K562 (cell line): Measurements from ENCODE around the gene TMC1. TPM values are rescaled to one million over a fixed set of nuclear protein-coding genes. Genes with fewer than 3 reads are reported as not detected.

ENCODE experiments used
- ATAC-seq: fragments of 200-7000 bp; cut with Tn5 transposase; 3 replicates; pipeline ENCODE4 v1.9.1; 2020; ENCODE audit warnings: moderate library complexity
- BruUV-seq: library from RNA; stranded (reverse); fragments of 400-500 nt; replicated peaks from 2 replicates; lab custom pipeline; 2021; lab: Mats Ljungman, UMichigan
- CTCF ChIA-PET: fragments of 300-600 bp; formaldehyde crosslinking; extraction: SDS; loops from one replicate; lab custom pipeline; 2021; ENCODE audit warnings: low intra/inter-chr PET ratio; lab: Yijun Ruan, JAX
- POLR2A ChIA-PET: fragments of 300-600, 350-650 bp; sonication (Branson Sonifier 250); formaldehyde crosslinking; extraction: SDS; loops from one replicate; lab custom pipeline; 2021; ENCODE audit warnings: antibody characterized with exemption, inconsistent platforms; lab: Yijun Ruan, JAX
- DNase-seq, 4 experiments: peaks; one replicate each; pipeline versions ENCODE4 v3.0.0 to v3.0.0-alpha.2; 2011 to 2018; ENCODE audit warnings: low spot score in 3 of 4, mixed read lengths in 3 of 4; ENCODE audit errors: extremely low read depth in 1 of 4
- FAIRE-seq: peaks from 2 replicates; lab custom pipeline; 2011; peaks lifted over from hg19 to GRCh38; lab: Jason Lieb, UNC
- H2AFZ ChIP-seq: 2 replicates; pipeline ENCODE4 v1.6.0; 2011; ENCODE audit warnings: low read depth, low read length, control low read depth, inconsistent platforms
- H3K27ac ChIP-seq: fragments of 200-600 bp; 3 replicates; pipeline ENCODE4 v1.8.0; 2011; ENCODE audit warnings: low read depth, mild to moderate bottlenecking, control low read depth, inconsistent platforms, low read length, moderate library complexity, mixed read lengths; ENCODE audit errors: extremely low read depth
- H3K27me3 ChIP-seq, 2 experiments: fragments of 300-600 bp in 1 of 2; 2 replicates in 1 of 2; 3 replicates in 1 of 2; pipeline versions ENCODE4 v1.6.0 to v1.8.0; 2011; ENCODE audit warnings: inconsistent platforms in 2 of 2, low read length in 2 of 2, mild to moderate bottlenecking in 1 of 2, mixed read lengths in 1 of 2, moderate library complexity in 1 of 2; ENCODE audit not compliant: control insufficient read depth in 2 of 2, insufficient read depth in 2 of 2
- H3K36me3 ChIP-seq: fragments of 300-600 bp; 3 replicates; pipeline ENCODE4 v1.8.0; 2011; ENCODE audit warnings: mild to moderate bottlenecking, low read length, inconsistent platforms; ENCODE audit not compliant: control insufficient read depth, insufficient read depth
- H3K4me1 ChIP-seq, 2 experiments: fragments of 200-600 bp in 1 of 2; replicated peaks in 1 of 2; 2 replicates in 1 of 2; 3 replicates in 1 of 2; pipeline versions ENCODE4 v1.5.1 to v1.8.0; 2011; ENCODE audit warnings: inconsistent platforms in 2 of 2, low read length in 2 of 2, mild to moderate bottlenecking in 1 of 2, mixed read lengths in 1 of 2, moderate library complexity in 1 of 2; ENCODE audit not compliant: control insufficient read depth in 2 of 2, insufficient read depth in 2 of 2
- H3K4me2 ChIP-seq: 2 replicates; pipeline ENCODE4 v1.6.1; 2011; ENCODE audit warnings: low read length, control low read depth, inconsistent platforms, mixed read lengths; ENCODE audit not compliant: insufficient read depth
- H3K4me3 ChIP-seq: fragments of 200-600 bp; sonication (generic), shearing (Covaris generic); 2 replicates; pipeline ENCODE4 v1.5.1; 2016; ENCODE audit warnings: control low read depth, inconsistent platforms
- H3K79me2 ChIP-seq: fragments of 200-600 bp; 3 replicates; pipeline ENCODE4 v1.8.0; 2011; ENCODE audit warnings: low read length, inconsistent platforms; ENCODE audit not compliant: control insufficient read depth, insufficient read depth
- H3K9ac ChIP-seq, 2 experiments: 2 replicates each; pipeline versions ENCODE4 v1.6.0 to v1.6.1; 2011; ENCODE audit warnings: low read depth in 2 of 2, low read length in 2 of 2, control low read depth in 1 of 2, inconsistent platforms in 1 of 2, mild to moderate bottlenecking in 1 of 2, mixed read lengths in 1 of 2; ENCODE audit not compliant: insufficient read depth in 1 of 2
- H3K9me1 ChIP-seq: one replicate; pipeline ENCODE4 v1.6.0; 2011; ENCODE audit warnings: inconsistent platforms, mild to moderate bottlenecking, low read length, moderate library complexity; ENCODE audit not compliant: control insufficient read depth, insufficient read depth
- H3K9me3 ChIP-seq: replicated peaks from 2 replicates; pipeline ENCODE4 v1.5.1; 2011; ENCODE audit warnings: low read depth, low read length, inconsistent platforms; ENCODE audit not compliant: control insufficient read depth, insufficient read depth
- H4K20me1 ChIP-seq: replicated peaks from 2 replicates; pipeline ENCODE4 v1.6.1; 2011; ENCODE audit warnings: low read length, inconsistent platforms, mixed read lengths; ENCODE audit not compliant: control insufficient read depth, insufficient read depth
- CBX2 ChIP-seq: fragments of 200-600 bp; sonication (generic); IDR thresholded peaks from one replicate; pipeline ENCODE4 v1.6.1; 2012; ENCODE audit warnings: mild to moderate bottlenecking, low read length, inconsistent platforms; ENCODE audit not compliant: insufficient read depth, poor library complexity, severe bottlenecking
- CBX8 ChIP-seq: fragments of 200-600 bp; sonication (generic); IDR thresholded peaks from 2 replicates; pipeline ENCODE4 v1.6.1; 2012; ENCODE audit warnings: borderline replicate concordance, mixed run types, low read depth, mild to moderate bottlenecking, moderate library complexity, mixed read lengths, low read length, control low read depth, inconsistent platforms; ENCODE audit not compliant: poor library complexity, severe bottlenecking; ENCODE audit errors: extremely low read depth
- CXXC5 ChIP-seq: fragments of 250-450 bp; sonication (Bioruptor Pico); IDR thresholded peaks from 2 replicates; pipeline ENCODE4 v1.8.0; 2022; ENCODE audit warnings: inconsistent platforms, mild to moderate bottlenecking, moderate library complexity
- DNMT1 ChIP-seq: fragments of 450-650 bp; IDR thresholded peaks from 2 replicates; pipeline ENCODE4 v1.6.1; 2016; ENCODE audit warnings: antibody characterized with exemption, mild to moderate bottlenecking
- E2F3 ChIP-seq: fragments of 250-450 bp; sonication (Bioruptor Pico); IDR thresholded peaks from 2 replicates; pipeline ENCODE4 v1.4.0; 2020; ENCODE audit warnings: mild to moderate bottlenecking
- ESRRB ChIP-seq: fragments of 250-450 bp; sonication (Bioruptor Pico); IDR thresholded peaks from 2 replicates; pipeline ENCODE4 v1.5.0; 2020; ENCODE audit warnings: mild to moderate bottlenecking, moderate library complexity, borderline replicate concordance
- JUNB ChIP-seq: fragments of 450-650 bp; formaldehyde crosslinking; conservative IDR thresholded peaks from 2 replicates; pipeline ENCODE4 v1.4.0; 2020; ENCODE audit warnings: mild to moderate bottlenecking
- NR4A1 ChIP-seq, 2 experiments: fragments of 250-450 bp in 1 of 2; fragments of 450-650 bp in 1 of 2; sonication (Bioruptor Pico) in 1 of 2; IDR thresholded peaks; 2 replicates each; pipeline versions ENCODE4 v1.4.0 to v1.6.1; 2016 to 2020; ENCODE audit warnings: mild to moderate bottlenecking in 2 of 2, missing compliant biosample characterization in 1 of 2, missing genetic modification characterization in 1 of 2, moderate library complexity in 1 of 2
- PYGO2 ChIP-seq: fragments of 450-650 bp; IDR thresholded peaks from 2 replicates; pipeline ENCODE4 v1.6.1; 2016; ENCODE audit warnings: mild to moderate bottlenecking, missing genetic modification characterization, moderate library complexity, missing compliant biosample characterization
- RBM25 ChIP-seq: fragments of 200-400 bp; formaldehyde crosslinking; IDR thresholded peaks from 2 replicates; pipeline ENCODE4 v1.6.1; 2018; ENCODE audit warnings: low read length, low read depth, moderate library complexity; ENCODE audit not compliant: severe bottlenecking
- RCOR1 ChIP-seq, 2 experiments: IDR thresholded peaks; 2 replicates each; pipeline ENCODE4 v1.6.1; 2012; ENCODE audit warnings: low read depth in 2 of 2, low read length in 2 of 2, borderline replicate concordance in 1 of 2, improper control_type of control experiment in 1 of 2
- SMAD1 ChIP-seq: fragments of 150-350 bp; IDR thresholded peaks from 2 replicates; pipeline ENCODE4 v1.6.1; 2014; ENCODE audit warnings: low read length, low read depth; ENCODE audit not compliant: partially characterized antibody
- SMARCB1 ChIP-seq: IDR thresholded peaks from 2 replicates; pipeline ENCODE4 v1.6.1; 2011; ENCODE audit warnings: improper control_type of control experiment, low read depth; ENCODE audit not compliant: insufficient read length
- SP2 ChIP-seq: IDR thresholded peaks from 2 replicates; pipeline ENCODE4 v1.6.1; 2011; ENCODE audit warnings: mild to moderate bottlenecking, low read depth, low read length, moderate library complexity; ENCODE audit not compliant: poor library complexity, severe bottlenecking; ENCODE audit errors: extremely low read depth
- TCFL5 ChIP-seq: fragments of 250-450 bp; sonication (Bioruptor Pico); conservative IDR thresholded peaks from 2 replicates; pipeline ENCODE4 v1.6.1; 2021; ENCODE audit warnings: mild to moderate bottlenecking, moderate library complexity, matching md5 sums
- ZBTB7A ChIP-seq: IDR thresholded peaks from 2 replicates; pipeline ENCODE4 v1.6.1; 2011; ENCODE audit warnings: low read depth, mild to moderate bottlenecking, low read length, moderate library complexity, borderline replicate concordance; ENCODE audit not compliant: control insufficient read depth
- ZFP36 ChIP-seq: fragments of 150-350 bp; IDR thresholded peaks from 2 replicates; pipeline ENCODE4 v1.6.1; 2018; ENCODE audit warnings: low read length, low read depth; ENCODE audit not compliant: partially characterized antibody
- ZNF143 ChIP-seq: sonication (generic); formaldehyde crosslinking; IDR thresholded peaks from 2 replicates; pipeline ENCODE4 v1.9.0; 2022; ENCODE audit warnings: mild to moderate bottlenecking, missing genetic modification reagents
- ZNF165 ChIP-seq: fragments of 250-450 bp; sonication (Bioruptor Pico); IDR thresholded peaks from 2 replicates; pipeline ENCODE4 v1.4.0; 2020; ENCODE audit warnings: borderline replicate concordance
- WGBS: fragments of 100-300 bp; shearing (Covaris generic); methylation state at CpG from one replicate; pipeline ENCODE4 v1.1.6; 2016; ENCODE audit warnings: low coverage, mixed read lengths; ENCODE audit not compliant: insufficient coverage; ENCODE audit errors: missing lambda C conversion rate; 5-methylcytosine and 5-hydroxymethylcytosine counted together
- in situ Hi-C: fragments of 300-500 bp; cut with MboI; formaldehyde crosslinking; loops from 4 replicates; pipeline ENCODE4 v1.15.0; 2018; ENCODE audit warnings: inconsistent platforms, mixed read lengths
- intact Hi-C: fragments of 100-400 bp; cut with micrococcal nuclease; formaldehyde crosslinking; loops from 2 replicates; pipeline ENCODE4 v1.14.2; 2022
- polyA plus RNA-seq, 8 experiments: library from polyadenylated mRNA; depleted of rRNA in 4 of 8; stranded (reverse) in 5 of 8; unstranded in 3 of 8; fragments of >200 nt; fragmentation: Nextera tagmentation in 2 of 8; fragmentation: Illumina TruSeq in 1 of 8; extraction: Ambion mirVana in 2 of 8; extraction: Trizol in 1 of 8; gene quantifications; 2 replicates each; pipeline versions ENCODE4 v1.2.1 to v1.2.3, GENCODE V29; 2011 to 2014; ENCODE audit warnings: inconsistent platforms in 1 of 8, missing spikeins in 1 of 8
- total RNA-seq, 7 experiments: library from RNA; depleted of rRNA in 6 of 7; stranded (reverse); fragments of >200 nt in 6 of 7; fragmentation: Illumina TruSeq in 2 of 7; extraction: Trizol in 2 of 7; gene quantifications; 2 replicates each; pipeline versions ENCODE4 v1.2.1 to v1.2.3, GENCODE V29; 2011 to 2021; ENCODE audit warnings: low replicate concordance in 1 of 7
- TF ChIP-seq, protein P1 (sequence below): sonication (generic); formaldehyde crosslinking; IDR thresholded peaks from 2 replicates; pipeline ENCODE4 v1.8.0; 2022; ENCODE audit warnings: mild to moderate bottlenecking, missing genetic modification reagents

The TMC1 gene
- total and polyA plus RNA-seq, 9 of the 15 experiments (the other 6 are each of a cell fraction or from before 2014, with no cell fraction given): 0.10 to 0.15 TPM; not detected in 7

DNA sequence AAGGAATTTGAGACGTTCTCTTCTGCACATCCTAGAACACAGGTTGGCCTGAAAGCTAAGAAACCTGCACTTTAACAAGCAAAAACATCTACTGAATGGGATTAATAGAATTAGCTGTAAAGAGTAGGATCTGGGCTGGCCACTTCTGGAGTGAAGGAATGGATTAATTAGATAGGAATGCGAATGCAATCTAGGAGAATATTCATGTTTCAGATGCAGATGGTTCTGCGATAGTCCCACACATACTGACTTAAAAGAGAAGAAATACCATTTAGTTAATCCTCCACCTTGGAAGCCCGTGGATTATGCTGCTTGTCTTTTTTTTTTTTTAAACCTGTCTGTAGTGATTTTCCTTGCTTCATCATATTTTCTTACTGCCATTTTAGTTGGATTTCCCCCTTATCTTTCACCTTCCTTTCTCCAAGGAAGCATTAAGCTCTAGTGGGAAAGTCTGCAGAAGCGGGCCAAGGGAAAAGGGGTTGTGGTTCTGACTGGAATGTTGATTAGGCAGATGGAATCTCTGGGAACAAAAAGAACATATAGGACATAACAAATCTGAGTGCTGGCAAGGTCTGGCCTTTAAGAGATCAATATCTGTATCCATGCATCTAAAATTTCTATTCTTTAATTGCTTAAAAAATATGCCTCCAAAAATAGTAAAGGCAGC, 279.1 kb downstream of the TMC1 start:
- no peaks in the 10 kb centered on the region for H4K20me1 ChIP-seq
- H3K9me1 ChIP-seq: no peaks in the 10 kb centered on the region
- no peak for TF ChIP-seq SMAD1
- TF ChIP-seq CXXC5 (CRISPR knock-in tag): no peak
- TF ChIP-seq CBX2: no peak
- no peak for TF ChIP-seq ZNF165 (CRISPR knock-in tag)
- TF ChIP-seq SP2: no peak
- no peak for TF ChIP-seq ZNF143 (CRISPR knock-in tag)
- no peak for TF ChIP-seq TCFL5 (CRISPR knock-in tag)
- TF ChIP-seq ESRRB: no peak
- TF ChIP-seq PYGO2: no peak
- TF ChIP-seq RCOR1 (IDR thresholded peaks at IDR 0.05; ENCODE audit: borderline replicate concordance in 1 of 2, low read depth in 2 of 2, low read length in 2 of 2): no peak
- TF ChIP-seq DNMT1: no peak
- TF ChIP-seq JUNB (CRISPR knock-in tag): no peak
- TF ChIP-seq, protein P1, sequence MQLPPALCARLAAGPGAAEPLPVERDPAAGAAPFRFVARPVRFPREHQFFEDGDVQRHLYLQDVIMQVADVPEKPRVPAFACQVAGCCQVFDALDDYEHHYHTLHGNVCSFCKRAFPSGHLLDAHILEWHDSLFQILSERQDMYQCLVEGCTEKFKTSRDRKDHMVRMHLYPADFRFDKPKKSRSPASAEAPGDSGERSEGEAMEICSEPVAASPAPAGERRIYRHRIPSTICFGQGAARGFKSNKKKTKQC (CRISPR knock-in tag): no peak
- no peak for TF ChIP-seq ZFP36
- TF ChIP-seq RBM25: no peak
- TF ChIP-seq ZBTB7A: no peak
- TF ChIP-seq SMARCB1: no peak
- no peak for TF ChIP-seq CBX8
- no peak for TF ChIP-seq NR4A1 (CRISPR knock-in tag; IDR thresholded peaks at IDR 0.05)
- no peak for TF ChIP-seq NR4A1 (tag; IDR thresholded peaks at IDR 0.05)
- TF ChIP-seq E2F3 (CRISPR knock-in tag): no peak
- BruUV-seq: no TSS peak
- H2AFZ ChIP-seq: no peak overlapping the region
- no peaks in the 10 kb centered on the region for H3K4me1 ChIP-seq
- no peaks in the 10 kb centered on the region for H3K27me3 ChIP-seq
- no peak overlapping the region for H3K4me3 ChIP-seq
- FAIRE-seq (no peak), DNase-seq (no peak), ATAC-seq (no peak)
- in situ Hi-C loops (no loop called here), intact Hi-C loops (no loop called here)
- no peaks in the 10 kb centered on the region for H3K36me3 ChIP-seq
- POLR2A ChIA-PET: no interaction called here
- H3K79me2 ChIP-seq: no peaks in the 10 kb centered on the region
- WGBS: 0% methylated on average over 5 of the region's 5 CpGs
- CTCF ChIA-PET: no interaction called here
- H3K27ac ChIP-seq: no peak overlapping the region
- H3K9ac ChIP-seq: no peak overlapping the region
- no peaks in the 10 kb centered on the region for H3K9me3 ChIP-seq
- no peak overlapping the region for H3K4me2 ChIP-seq
